GM12873 (cell line): Measurements from ENCODE around the gene STK38.

Experiments used
- TF ChIP-seq, protein P1 (sequence below): IDR thresholded peaks from 2 replicates; pipeline ENCODE4 v1.5.1; 2012; ENCODE audit warnings: low read depth, mild to moderate bottlenecking, moderate library complexity, low read length, control low read depth; ENCODE audit not compliant: insufficient read depth; ENCODE audit errors: missing control alignments

STK38 gene

DNA sequence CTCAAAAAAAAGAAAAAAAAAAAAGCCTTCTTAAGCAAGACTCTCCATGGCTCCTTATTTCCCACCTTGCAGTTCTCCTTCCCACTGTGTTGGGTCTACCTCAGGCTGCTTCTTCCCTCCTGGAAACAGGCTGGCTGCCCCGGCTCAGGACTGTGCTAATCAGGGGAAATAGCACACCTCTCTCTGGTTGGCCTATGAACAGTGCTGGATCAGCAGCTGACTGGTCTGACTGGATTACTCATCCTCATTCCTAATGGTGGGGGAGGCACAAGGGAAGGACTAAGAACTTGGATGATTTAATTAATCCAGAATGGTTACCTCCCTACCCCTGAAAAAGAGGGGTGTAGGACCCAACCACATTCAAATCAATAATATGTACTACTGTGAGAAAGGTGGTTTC lies 43.0 kb upstream of the STK38 start:
- TF ChIP-seq, protein P1, sequence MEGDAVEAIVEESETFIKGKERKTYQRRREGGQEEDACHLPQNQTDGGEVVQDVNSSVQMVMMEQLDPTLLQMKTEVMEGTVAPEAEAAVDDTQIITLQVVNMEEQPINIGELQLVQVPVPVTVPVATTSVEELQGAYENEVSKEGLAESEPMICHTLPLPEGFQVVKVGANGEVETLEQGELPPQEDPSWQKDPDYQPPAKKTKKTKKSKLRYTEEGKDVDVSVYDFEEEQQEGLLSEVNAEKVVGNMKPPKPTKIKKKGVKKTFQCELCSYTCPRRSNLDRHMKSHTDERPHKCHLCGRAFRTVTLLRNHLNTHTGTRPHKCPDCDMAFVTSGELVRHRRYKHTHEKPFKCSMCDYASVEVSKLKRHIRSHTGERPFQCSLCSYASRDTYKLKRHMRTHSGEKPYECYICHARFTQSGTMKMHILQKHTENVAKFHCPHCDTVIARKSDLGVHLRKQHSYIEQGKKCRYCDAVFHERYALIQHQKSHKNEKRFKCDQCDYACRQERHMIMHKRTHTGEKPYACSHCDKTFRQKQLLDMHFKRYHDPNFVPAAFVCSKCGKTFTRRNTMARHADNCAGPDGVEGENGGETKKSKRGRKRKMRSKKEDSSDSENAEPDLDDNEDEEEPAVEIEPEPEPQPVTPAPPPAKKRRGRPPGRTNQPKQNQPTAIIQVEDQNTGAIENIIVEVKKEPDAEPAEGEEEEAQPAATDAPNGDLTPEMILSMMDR: no peak

DNA sequence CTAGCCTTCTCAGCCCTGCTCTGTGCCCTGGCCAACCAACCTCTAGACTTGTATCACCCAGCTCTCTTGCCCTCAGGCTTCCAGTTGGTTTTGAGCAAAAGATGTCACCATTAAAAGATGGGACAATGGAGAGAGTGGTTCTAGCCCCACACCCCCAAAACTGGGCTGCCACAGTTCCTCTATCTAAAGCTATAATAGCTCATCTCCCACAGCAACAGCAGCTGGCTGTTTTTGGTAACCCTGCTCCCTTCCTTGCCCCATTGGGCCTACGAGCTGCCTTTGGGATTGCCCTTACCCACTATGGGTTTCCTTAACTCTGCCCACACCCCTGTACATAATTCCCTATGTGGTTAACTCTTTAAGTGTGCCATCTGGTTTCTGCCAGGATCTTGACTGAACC lies 39.3 kb upstream of the STK38 start:
- TF ChIP-seq, protein P1: no peak

DNA sequence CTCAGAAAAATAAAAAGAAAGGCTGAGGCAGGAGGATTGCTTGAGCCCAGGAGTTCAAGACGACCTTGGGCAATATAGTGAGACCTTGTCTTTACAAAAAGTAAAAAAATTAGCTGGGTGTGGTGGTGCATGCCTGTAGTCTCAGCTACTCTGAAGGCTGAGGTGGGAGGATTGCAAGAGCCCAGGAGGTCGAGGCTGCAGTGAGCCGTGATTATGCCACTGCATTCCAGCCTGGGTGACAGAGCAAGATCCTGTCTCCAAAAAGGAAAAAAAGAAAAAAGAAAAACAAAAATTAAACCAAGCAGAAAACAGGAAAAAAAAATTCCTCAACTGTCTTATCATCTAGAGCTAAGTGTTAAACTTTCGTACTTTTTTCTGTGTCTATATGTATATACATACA lies 34.4 kb upstream of the STK38 start:
- TF ChIP-seq, protein P1: no peak

DNA sequence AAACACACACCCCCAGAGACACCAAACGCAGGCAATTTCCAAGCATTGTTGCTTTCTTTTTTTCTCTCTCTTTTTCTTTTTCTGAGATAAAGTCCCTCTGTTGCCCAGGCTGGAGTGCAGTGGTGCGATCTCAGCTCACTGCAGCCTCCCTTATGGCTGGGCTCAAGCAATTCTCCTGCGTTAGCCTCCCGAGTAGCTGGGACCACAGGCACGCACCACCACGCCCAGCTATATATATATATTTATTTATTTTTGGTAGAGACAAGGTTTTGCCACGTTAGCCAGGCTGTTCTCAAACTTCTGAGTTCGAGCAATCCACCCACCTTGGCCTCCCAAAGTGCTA lies 32.9 kb upstream of the STK38 start:
- TF ChIP-seq, protein P1: no peak

DNA sequence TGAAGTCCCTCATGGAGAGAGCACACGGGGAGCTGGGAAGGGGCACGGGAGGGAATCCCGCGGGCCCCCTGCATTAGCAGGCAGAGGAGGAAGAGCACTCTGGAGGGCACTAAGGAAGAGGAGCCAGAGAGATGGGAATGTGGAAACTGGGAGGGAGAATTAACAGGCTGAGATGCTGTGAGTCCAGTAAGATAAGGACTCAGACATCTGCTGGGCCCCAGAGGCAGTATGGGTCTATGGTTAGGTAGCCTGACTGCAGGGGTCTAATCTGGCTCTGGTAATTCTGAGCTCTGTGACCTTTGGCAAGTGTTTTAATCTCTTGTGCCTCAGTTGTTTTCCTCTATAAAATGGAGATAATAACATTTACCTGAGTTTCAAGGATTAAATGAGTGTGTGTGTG lies 31.2 kb upstream of the STK38 start:
- TF ChIP-seq, protein P1: no peak

DNA sequence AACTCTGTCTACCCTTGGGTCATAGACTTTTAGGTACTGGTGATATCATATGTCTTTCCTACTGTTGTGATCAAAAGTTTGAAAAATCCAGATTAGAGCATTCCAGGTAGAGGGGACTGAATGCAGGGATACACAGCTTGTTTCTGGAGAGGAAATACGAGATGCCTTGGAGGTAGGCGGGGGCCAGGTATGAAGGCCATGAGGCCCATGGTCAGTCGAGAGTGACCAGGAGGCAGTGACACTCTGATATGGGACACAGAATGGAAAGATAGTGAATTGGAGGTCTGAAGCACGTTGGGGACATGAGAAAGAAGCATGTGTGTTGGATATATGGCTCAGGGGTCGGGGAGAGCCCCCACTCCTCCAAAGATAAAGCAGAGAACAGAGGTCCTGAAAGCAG lies 30.8 kb upstream of the STK38 start:
- TF ChIP-seq, protein P1: no peak

DNA sequence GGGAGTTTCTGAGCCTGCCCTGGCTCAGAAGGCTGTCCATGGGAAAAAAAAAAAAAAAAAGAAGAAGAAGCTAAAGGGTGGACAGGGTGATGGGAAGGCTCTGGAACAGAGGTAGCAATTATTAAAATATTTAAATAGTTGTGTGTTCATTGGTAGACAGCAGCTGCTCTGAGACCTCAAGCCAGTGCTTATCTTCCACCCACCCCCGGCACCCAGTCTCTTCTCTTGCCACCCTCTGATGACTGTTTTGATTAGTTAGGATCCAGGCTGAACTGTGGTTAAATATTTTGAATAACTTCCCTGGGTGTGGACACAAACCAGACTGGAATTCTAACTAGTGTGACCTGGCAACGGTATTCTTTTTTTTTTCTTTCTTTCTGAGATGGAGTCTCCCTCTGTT lies 30.0 kb upstream of the STK38 start:
- TF ChIP-seq, protein P1: no peak

DNA sequence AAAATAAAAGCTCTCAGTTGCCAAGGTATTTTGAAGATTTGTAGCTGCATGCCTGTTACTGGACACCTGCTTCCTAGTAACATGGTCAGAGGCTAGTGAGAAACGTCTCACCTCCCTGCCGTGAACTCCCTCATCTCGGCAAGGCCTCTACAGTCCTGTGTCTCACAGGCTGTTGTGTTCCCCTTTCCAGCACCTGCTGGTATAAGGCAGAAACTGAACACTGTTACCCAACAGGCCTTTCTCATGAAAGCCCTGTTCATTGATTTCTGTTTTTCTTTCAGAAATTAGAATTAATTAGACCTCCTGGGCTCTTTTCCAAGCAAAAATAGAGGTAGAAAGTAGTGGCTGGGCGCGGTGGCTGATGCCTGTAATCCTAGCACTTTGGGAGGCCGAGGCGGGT lies 29.3 kb upstream of the STK38 start:
- TF ChIP-seq, protein P1: no peak
